ENCODE measurements around the gene ATP8B3. TPM values are rescaled to one million over a fixed set of nuclear protein-coding genes. Genes with fewer than 3 reads are reported as not detected.

The ATP8B3 gene
- total and polyA plus RNA-seq, 9 of the 15 experiments (the other 6 are each of a cell fraction or from before 2014, with no cell fraction given) = 1.2 to 12.3 (median 3.8) TPM

- TF ChIP-seq NR0B1 (IDR thresholded peaks at IDR 0.05; ENCODE audit: partially characterized antibody) = no peak
- no peak for TF ChIP-seq NFE2L1 (tag; IDR thresholded peaks at IDR 0.05; ENCODE audit: borderline replicate concordance, low read depth)
Measured at GRCh38 chr19:1751367-1752008, 60.6 kb downstream of the ATP8B3 start (continued).

- H2AFZ ChIP-seq (ENCODE audit: low read depth, low read length) = no peak overlapping the region
- ATAC-seq = no peak
- peaks cover 6 to 11% of the 10 kb centered on the region in 2 experiments; a peak in 4 of 5 replicates for H3K27me3 ChIP-seq (ENCODE audit: control insufficient read depth in 2 of 2, insufficient read depth in 2 of 2, low read length in 2 of 2)
- no peak overlapping the region for H3K4me2 ChIP-seq (ENCODE audit: insufficient read depth, low read length)
- intact Hi-C loops (cut with micrococcal nuclease) (no loop called here), in situ Hi-C loops (cut with MboI) (no loop called here)
- H3K4me1 ChIP-seq (replicated peaks in 1 of 2; ENCODE audit: control insufficient read depth in 2 of 2, insufficient read depth in 2 of 2, low read length in 2 of 2) = peaks cover 18 to 76% of the 10 kb centered on the region in 2 experiments
- POLR2A ChIA-PET = interaction anchor here (0.7 kb wide), 1 partner anchor 88 kb away, joined by 3 read pairs; no protein-coding TSS in a partner anchor
- no peak overlapping the region for H3K4me3 ChIP-seq
- H3K9me1 ChIP-seq (ENCODE audit: control insufficient read depth, insufficient read depth, low read length) = no peaks in the 10 kb centered on the region
- H3K9me3 ChIP-seq (replicated peaks; ENCODE audit: control insufficient read depth, insufficient read depth, low read depth, low read length) = no peaks in the 10 kb centered on the region
- no peak for FAIRE-seq
- H3K9ac ChIP-seq (ENCODE audit: insufficient read depth in 1 of 2, low read depth in 2 of 2, low read length in 2 of 2) = no peak overlapping the region
- DNase-seq (ENCODE audit: extremely low read depth in 1 of 4, low spot score in 3 of 4) = no peak
- no peaks in the 10 kb centered on the region; the same call in 1 of the 2 replicates for H4K20me1 ChIP-seq (replicated peaks; ENCODE audit: control insufficient read depth, insufficient read depth, low read length)
- CTCF ChIA-PET (ENCODE audit: low intra/inter-chr PET ratio) = no interaction called here
- no peaks in the 10 kb centered on the region for H3K36me3 ChIP-seq (ENCODE audit: control insufficient read depth, insufficient read depth, low read length)
- WGBS (ENCODE audit: insufficient coverage, low coverage, missing lambda C conversion rate) = 26% methylated on average over 14 of the region's 14 CpGs
- no peaks in the 10 kb centered on the region for H3K79me2 ChIP-seq (ENCODE audit: control insufficient read depth, insufficient read depth, low read length)
- no TSS peak for BruUV-seq (replicated peaks)
- H3K27ac ChIP-seq (ENCODE audit: extremely low read depth, low read depth, low read length) = no peak overlapping the region
- TF ChIP-seq HCFC1 (IDR thresholded peaks at IDR 0.05; ENCODE audit: low read depth, low read length) (no peak), ZNF253 (CRISPR knock-in tag; conservative IDR thresholded peaks at IDR 0.05) (no peak), E2F6 (IDR thresholded peaks at IDR 0.05; ENCODE audit: borderline replicate concordance in 1 of 2, extremely low read depth in 1 of 2, insufficient read depth in 1 of 2, insufficient read length in 1 of 2, low read depth in 1 of 2, low read length in 1 of 2, poor library complexity in 1 of 2, severe bottlenecking in 1 of 2) (no peak), ZBTB7A (IDR thresholded peaks at IDR 0.05; ENCODE audit: borderline replicate concordance, control insufficient read depth, low read depth, low read length) (0 out of 2 replicates have a peak, but pooled peaks have one; percentile 0), ZNF175 (CRISPR knock-in tag; IDR thresholded peaks at IDR 0.05; ENCODE audit: low read depth) (no peak), BCOR (IDR thresholded peaks at IDR 0.05) (peak; percentile 59), RBM25 (IDR thresholded peaks at IDR 0.05; ENCODE audit: low read depth, low read length, severe bottlenecking) (peak; percentile 62), ZEB2 (IDR thresholded peaks at IDR 0.05) (no peak), ILK (tag; IDR thresholded peaks at IDR 0.05; ENCODE audit: borderline replicate concordance, low read depth) (no peak), CBX3 (IDR thresholded peaks at IDR 0.05; ENCODE audit: borderline replicate concordance in 1 of 2, low read length in 2 of 2) (no peak), ZNF174 (CRISPR knock-in tag; IDR thresholded peaks at IDR 0.05) (no peak), ZNF511 (CRISPR knock-in tag; IDR thresholded peaks at IDR 0.05) (no peak), ZFP36 (IDR thresholded peaks at IDR 0.05; ENCODE audit: low read depth, low read length, partially characterized antibody) (peak; percentile 78)
Measured at GRCh38 chr19:1750343-1751021, 61.6 kb downstream of the ATP8B3 start.
